Ovary (tissue), 10 donors: ENCODE results near the gene POTEB3. TPM values are rescaled to one million over a fixed set of nuclear protein-coding genes. Genes with fewer than 3 reads are reported as not detected.
"Not testable (repeated sequence)": the region's sequence is repeated elsewhere in the genome, so short reads cannot be mapped to it uniquely, and the experiment has no call there.

Source experiments
- DNase-seq, 5 donors: peaks; one replicate each; pipeline ENCODE4 v3.0.0-alpha.2; 2019 to 2020
- H3K27ac ChIP-seq, 2 donors: fragments of 200-600 bp; one replicate each; pipeline versions ENCODE4 v1.5.1 to v1.8.0; 2019 to 2022
- H3K27me3 ChIP-seq: fragments of 200-600 bp; one replicate; pipeline ENCODE4 v1.8.0; 2022
- H3K36me3 ChIP-seq: fragments of 200-600 bp; sonication (generic); one replicate; pipeline ENCODE4 v1.5.1; 2019
- H3K4me1 ChIP-seq: one replicate; pipeline ENCODE4 v1.8.1; 2013; ENCODE audit warnings: mild to moderate bottlenecking, moderate library complexity; ENCODE audit not compliant: insufficient read depth
- H3K4me3 ChIP-seq: fragments of 200-600 bp; sonication (generic); one replicate; pipeline ENCODE4 v1.5.1; 2017
- H3K9me3 ChIP-seq, 2 donors: fragments of 200-600 bp in 1 of 2; sonication (generic) in 1 of 2; one replicate each; pipeline versions ENCODE4 v1.5.1 to v1.8.1; 2013 to 2019; ENCODE audit warnings: mild to moderate bottlenecking in 1 of 2, moderate library complexity in 1 of 2
- WGBS, 3 donors: extraction: QIAGEN DNeasy Blood & Tissue Kit in 1 of 3; methylation state at CpG; one replicate each; pipeline versions ENCODE4 v1.1.5 to v1.1.7; 2013 to 2017; 5-methylcytosine and 5-hydroxymethylcytosine counted together
- intact Hi-C, 4 donors: fragments of 100-400 bp; cut with DNase I; formaldehyde crosslinking; loops; one replicate each; pipeline versions ENCODE4 v1.11.0 to v1.15.1; 2022 to 2023
- long read RNA-seq, 3 donors: library from polyadenylated mRNA in 2 of 3; unstranded in 2 of 3; transcript quantifications; one replicate each; pipeline ENCODE4 v2.0.0 and lab custom pipeline, GENCODE V29; 2021 to 2026
- polyA plus RNA-seq, 2 donors: library from polyadenylated mRNA; stranded (reverse); fragments of 200-250 nt in 1 of 2; fragments of 350-450 nt in 1 of 2; fragmentation: Illumina TruSeq in 1 of 2; extraction: RNeasy Lipid Tissue Mini Kit (QIAGEN cat#74804) in 1 of 2; gene quantifications; one replicate each; pipeline ENCODE4 v1.2.3, GENCODE V29; 2013 to 2014
- total RNA-seq, 7 donors: library from RNA; depleted of rRNA in 2 of 7; stranded (reverse); fragments of >200 nt in 2 of 7; fragmentation: NEBNext Ultra II Directional in 3 of 7; extraction: Animal tissue kit (Norgen Biotek cat#: 25700) in 3 of 7; gene quantifications; one replicate each; pipeline versions ENCODE4 v1.1.0 to v1.2.4, GENCODE V29; 2016 to 2023
- donor health status: DM: no; HTN: no; CAD: no; lungs with moderate emphysema.
- donor health status: DM: no; HTN: no; CAD: no.
- donor health status: Bipolar disorder and iron deficiency.
- donor health status: DM: yes; HTN: yes; CAD: no.
- donor health status: DM: no; HTN: no; CAD: no.
- donor health status: DM: yes; HTN: yes; CAD: no.

POTEB3 gene
- not detected for total RNA-seq
- polyA plus RNA-seq: not detected
- long read RNA-seq, donor 1: 0 reads
- long read RNA-seq, donor 2: 0 reads
- long read RNA-seq, donor 3: 0 reads

- DNase-seq, H3K4me3 ChIP-seq, H3K9me3 ChIP-seq, intact Hi-C loops, H3K36me3 ChIP-seq, H3K4me1 ChIP-seq, H3K27me3 ChIP-seq, H3K27ac ChIP-seq: not testable (repeated sequence)
- 82% methylated on average over 7 of the region's 35 CpGs; no CpG with 5 or more reads in 2 of the 3 donors for WGBS, 3 donors
These were observed at the start of gene POTEB3 for GRCh38 chr15:21440399-21440798. Gene POTEB3, minus strand, starts transcription at chr15:21440499. Its CDS starts 488 bp downstream, at chr15:21440011.

GRCh38 chr15:21453683-21454082, 13.4 kb upstream of the POTEB3 start:
- DNase-seq, H3K27me3 ChIP-seq, H3K4me1 ChIP-seq, H3K9me3 ChIP-seq, H3K27ac ChIP-seq, H3K36me3 ChIP-seq, H3K4me3 ChIP-seq, intact Hi-C loops: not testable (repeated sequence)
- WGBS, 3 donors: 67% methylated on average over 1 of the region's 6 CpGs; no CpG with 5 or more reads in 2 of the 3 donors

GRCh38 chr15:21451920-21452563, 11.7 kb upstream of the POTEB3 start:
- H3K27ac ChIP-seq, H3K4me1 ChIP-seq, H3K27me3 ChIP-seq, H3K9me3 ChIP-seq, intact Hi-C loops, H3K4me3 ChIP-seq, H3K36me3 ChIP-seq, DNase-seq: not testable (repeated sequence)
- WGBS, 3 donors: 26 to 40% methylated on average over 7 to 23 of the region's 72 CpGs; no CpG with 5 or more reads in 1 of the 3 donors

GRCh38 chr15:21451487-21451886, 11.2 kb upstream of the POTEB3 start:
- H3K36me3 ChIP-seq, H3K27ac ChIP-seq, intact Hi-C loops, H3K4me1 ChIP-seq, H3K4me3 ChIP-seq, H3K9me3 ChIP-seq, DNase-seq, H3K27me3 ChIP-seq: not testable (repeated sequence)
- WGBS, 3 donors: no CpG with 5 or more reads among the region's 41 CpGs

GRCh38 chr15:21407366-21407765, 32.9 kb downstream of the POTEB3 start:
- intact Hi-C loops: not testable (repeated sequence)
- WGBS, 3 donors: 69% methylated on average over 2 of the region's 4 CpGs; no CpG with 5 or more reads in 2 of the 3 donors

GRCh38 chr15:21401531-21401930, 38.8 kb downstream of the POTEB3 start:
- H3K27me3 ChIP-seq, H3K4me1 ChIP-seq, H3K36me3 ChIP-seq, H3K9me3 ChIP-seq, H3K27ac ChIP-seq, DNase-seq, intact Hi-C loops, H3K4me3 ChIP-seq: not testable (repeated sequence)
- WGBS, 3 donors: 61 to 89% methylated on average over 3 to 4 of the region's 4 CpGs; no CpG with 5 or more reads in 1 of the 3 donors

More at GRCh38 chr15:21407366-21407765, 32.9 kb downstream of the POTEB3 start:
- H3K4me1 ChIP-seq, H3K9me3 ChIP-seq, H3K27me3 ChIP-seq, H3K27ac ChIP-seq, H3K4me3 ChIP-seq, H3K36me3 ChIP-seq: not testable (repeated sequence)
- DNase-seq: peak in 1 of 5 donors; percentile 5

GRCh38 chr15:21399111-21399510, 41.2 kb downstream of the POTEB3 start:
- H3K36me3 ChIP-seq, H3K27ac ChIP-seq, H3K4me1 ChIP-seq, intact Hi-C loops, H3K4me3 ChIP-seq, H3K9me3 ChIP-seq, H3K27me3 ChIP-seq: not testable (repeated sequence)
- WGBS, 3 donors: 61 to 67% methylated on average over 2 to 3 of the region's 4 CpGs; no CpG with 5 or more reads in 1 of the 3 donors
- peak in 1 of 5 donors; percentile 14 for DNase-seq

- H3K36me3 ChIP-seq, H3K27me3 ChIP-seq, H3K4me1 ChIP-seq, H3K27ac ChIP-seq, H3K4me3 ChIP-seq, DNase-seq, intact Hi-C loops, H3K9me3 ChIP-seq: not testable (repeated sequence)
- WGBS, 3 donors: 58 to 83% methylated on average over 4 of the region's 5 CpGs; no CpG with 5 or more reads in 1 of the 3 donors
These were observed 41.8 kb downstream of the POTEB3 start for GRCh38 chr15:21398511-21398910.

GRCh38 chr15:21397656-21398055, 42.6 kb downstream of the POTEB3 start:
- intact Hi-C loops, H3K4me3 ChIP-seq, H3K27ac ChIP-seq, H3K27me3 ChIP-seq, H3K9me3 ChIP-seq, H3K4me1 ChIP-seq, H3K36me3 ChIP-seq: not testable (repeated sequence)
- WGBS, 3 donors: 90% methylated on average over 2 of the region's 2 CpGs; no CpG with 5 or more reads in 2 of the 3 donors
- DNase-seq: peak in 1 of 5 donors; percentile 13

- H3K27me3 ChIP-seq, H3K4me1 ChIP-seq, H3K36me3 ChIP-seq, H3K27ac ChIP-seq, H3K4me3 ChIP-seq, DNase-seq, intact Hi-C loops, H3K9me3 ChIP-seq: not testable (repeated sequence)
- WGBS, 3 donors: 70% methylated on average over 1 of the region's 2 CpGs; no CpG with 5 or more reads in 2 of the 3 donors
These were observed 43.1 kb downstream of the POTEB3 start for GRCh38 chr15:21397186-21397585.

- H3K9me3 ChIP-seq, H3K4me1 ChIP-seq, H3K27ac ChIP-seq, H3K36me3 ChIP-seq, intact Hi-C loops, H3K27me3 ChIP-seq, H3K4me3 ChIP-seq: not testable (repeated sequence)
- peak in 1 of 5 donors; percentile 6 for DNase-seq
- 96% methylated on average over 16 of the region's 25 CpGs; no CpG with 5 or more reads in 2 of the 3 donors for WGBS, 3 donors
These were observed 54.3 kb downstream of the POTEB3 start for GRCh38 chr15:21385961-21386360.

- intact Hi-C loops, H3K36me3 ChIP-seq, H3K4me3 ChIP-seq, H3K4me1 ChIP-seq, H3K27me3 ChIP-seq, H3K9me3 ChIP-seq, H3K27ac ChIP-seq: not testable (repeated sequence)
- DNase-seq: peak in 1 of 5 donors; percentile 14
- 94% methylated on average over 10 of the region's 24 CpGs; no CpG with 5 or more reads in 2 of the 3 donors for WGBS, 3 donors
These were observed 56.3 kb downstream of the POTEB3 start for GRCh38 chr15:21383866-21384485.
